ENCODE data around the gene DPT.

Gene DPT

DNA sequence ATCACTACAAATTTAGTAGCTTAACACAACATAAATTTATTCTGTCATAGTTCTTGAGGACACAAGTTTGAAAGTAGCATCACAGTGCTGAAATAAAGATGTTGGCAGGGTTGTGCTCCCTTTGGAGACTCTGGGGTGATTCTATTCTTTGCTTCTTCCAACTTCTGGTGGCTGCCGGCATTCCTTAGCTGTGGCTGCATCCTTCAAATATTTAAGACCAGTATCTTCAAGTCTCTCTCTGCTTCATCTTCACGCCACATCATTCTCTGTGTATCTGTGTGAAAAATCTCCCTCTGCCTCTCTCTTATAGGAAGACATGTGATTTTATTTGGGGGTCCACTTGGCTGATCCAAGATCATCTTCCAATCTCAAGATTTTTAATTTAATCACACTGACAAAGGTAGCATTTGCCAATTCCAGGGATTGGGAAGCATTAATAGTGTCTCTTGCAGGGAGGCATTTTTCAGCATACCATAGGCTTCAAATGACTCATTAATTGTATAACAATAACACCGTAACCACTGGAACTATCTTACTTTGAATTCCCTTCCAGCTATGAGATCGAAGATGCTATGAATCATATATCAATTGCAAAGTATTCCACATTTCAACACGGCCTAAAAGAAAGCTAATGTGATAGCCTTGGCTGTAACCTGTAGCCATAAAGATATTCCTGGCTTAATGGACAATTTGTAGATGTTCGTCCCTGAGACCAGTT lies 74.6 kb downstream of the DPT start:
- DNase-seq: no peak

DNA sequence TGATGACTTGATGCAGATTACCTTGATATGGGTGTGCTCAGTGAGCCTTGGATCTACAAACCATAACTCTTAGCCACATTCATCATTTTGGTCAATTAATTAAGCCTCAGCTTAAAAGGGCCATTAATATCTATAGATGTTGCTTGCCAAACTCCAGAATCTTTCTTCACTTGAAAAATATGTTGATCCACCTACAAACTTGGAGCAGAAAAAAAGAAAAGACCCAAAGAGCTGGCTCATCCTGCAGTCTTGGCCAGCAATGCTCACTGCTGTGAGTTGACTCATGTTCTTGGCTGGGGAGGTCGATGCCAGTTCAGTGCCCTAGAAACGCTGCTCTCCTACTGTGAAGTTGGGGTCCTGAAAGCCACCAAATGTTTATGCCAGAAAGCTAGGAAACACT lies 75.4 kb downstream of the DPT start:
- DNase-seq: no peak

DNA sequence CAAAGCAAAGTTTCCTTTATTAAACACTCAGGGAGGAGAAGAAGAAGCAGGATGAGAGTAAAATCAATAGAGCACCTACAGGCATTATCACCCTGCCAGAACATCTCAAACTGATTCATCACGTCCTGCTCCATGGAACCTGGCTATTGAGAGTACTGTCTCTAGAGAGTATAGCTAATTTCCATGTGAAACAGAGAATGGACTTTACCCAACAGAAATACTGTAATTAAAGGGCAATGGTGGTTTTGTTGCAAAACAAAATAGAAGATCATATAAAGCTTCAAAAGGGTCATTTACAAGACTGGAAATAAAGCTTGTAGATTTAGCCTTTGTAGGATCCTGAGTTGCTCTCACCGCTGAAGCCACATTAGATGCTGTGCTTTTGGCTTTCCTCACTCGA lies 83.3 kb downstream of the DPT start:
- DNase-seq: no peak
